NCI-H524 (cell line): ENCODE measurements around the gene NEB.
"Not testable (repeated sequence)": the region's sequence is repeated elsewhere in the genome, so short reads cannot be mapped to it uniquely, and the experiment has no call there.

Experiments used
- DNase-seq, 2 experiments: peaks; one replicate each; lab custom pipeline; 2025; lab: John Stamatoyannopoulos, UW

NEB gene

DNA sequence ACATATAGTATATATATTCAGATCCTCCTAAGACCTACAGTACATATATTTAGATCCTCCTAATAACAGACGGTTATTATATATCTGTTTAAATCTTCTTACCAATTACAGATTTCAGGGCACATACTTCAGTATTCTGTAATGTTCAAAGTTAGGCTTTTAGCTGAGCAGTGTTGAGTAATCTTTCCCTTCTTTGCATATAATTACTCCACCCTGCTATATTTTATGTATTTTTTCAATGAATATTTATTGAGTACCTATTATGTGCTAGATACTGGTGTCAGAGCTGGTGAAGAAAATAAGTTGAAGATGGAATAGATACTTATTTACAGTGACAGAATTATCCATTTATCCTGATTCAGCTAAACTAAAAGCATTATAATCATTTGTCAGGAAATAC, 84.9 kb downstream of the NEB start:
- no peak for DNase-seq

DNA sequence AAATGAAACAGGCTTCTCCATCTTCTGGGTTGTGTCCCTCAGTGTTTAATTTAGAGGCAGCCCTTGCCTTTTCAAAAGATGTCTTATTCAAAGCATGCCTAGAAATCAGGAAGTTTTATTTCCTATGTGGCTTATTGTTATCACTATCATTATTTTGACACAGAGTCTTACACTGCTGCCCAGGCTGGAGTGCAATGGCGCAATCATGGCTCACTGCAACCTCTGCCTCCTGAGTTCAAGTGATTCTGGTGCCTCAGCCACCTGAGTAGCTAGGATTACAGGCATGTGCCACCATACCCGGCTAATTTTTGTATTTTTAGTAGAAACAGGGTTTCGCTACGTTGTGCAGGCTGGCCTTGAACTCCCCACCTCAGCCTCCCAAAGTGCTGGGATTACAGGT, 87.8 kb downstream of the NEB start:
- not testable (repeated sequence) for DNase-seq

DNA sequence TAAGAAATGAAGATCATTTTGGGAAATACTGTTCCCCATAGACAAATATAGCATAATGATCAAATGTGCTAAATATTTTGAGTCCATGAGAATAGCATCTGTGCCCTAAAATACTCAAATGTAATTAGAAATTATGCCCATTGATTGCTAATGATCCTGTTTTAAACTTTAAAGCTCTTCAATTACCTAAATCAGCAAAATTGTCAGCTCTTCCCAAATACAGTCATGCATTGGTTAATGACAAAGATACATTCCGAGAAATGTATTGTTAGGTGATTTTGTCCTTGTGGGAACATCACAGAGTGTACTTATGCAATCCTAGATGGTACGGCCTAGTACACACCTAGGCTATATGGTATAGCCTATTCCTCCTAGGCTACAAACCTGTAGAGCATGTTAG, 89.7 kb downstream of the NEB start:
- DNase-seq = no peak

DNA sequence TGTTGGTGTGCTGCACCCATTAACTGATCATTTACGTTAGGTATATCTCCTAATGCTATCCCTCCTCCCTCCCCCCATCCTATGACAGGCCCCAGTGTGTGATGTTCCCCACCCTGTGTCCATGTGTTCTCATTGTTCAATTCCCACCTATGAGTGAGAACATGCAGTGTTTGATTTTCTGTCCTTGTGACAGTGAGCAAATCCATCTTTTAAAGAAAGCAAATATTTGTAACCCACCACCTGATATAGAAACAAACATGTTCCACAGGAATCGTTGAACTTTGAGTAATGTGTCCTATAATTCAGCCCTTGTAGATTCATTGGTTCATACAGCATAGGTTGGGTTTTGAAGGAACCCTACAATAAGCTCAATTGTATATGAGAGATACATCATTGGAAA, 92.4 kb downstream of the NEB start:
- not testable (repeated sequence) for DNase-seq

DNA sequence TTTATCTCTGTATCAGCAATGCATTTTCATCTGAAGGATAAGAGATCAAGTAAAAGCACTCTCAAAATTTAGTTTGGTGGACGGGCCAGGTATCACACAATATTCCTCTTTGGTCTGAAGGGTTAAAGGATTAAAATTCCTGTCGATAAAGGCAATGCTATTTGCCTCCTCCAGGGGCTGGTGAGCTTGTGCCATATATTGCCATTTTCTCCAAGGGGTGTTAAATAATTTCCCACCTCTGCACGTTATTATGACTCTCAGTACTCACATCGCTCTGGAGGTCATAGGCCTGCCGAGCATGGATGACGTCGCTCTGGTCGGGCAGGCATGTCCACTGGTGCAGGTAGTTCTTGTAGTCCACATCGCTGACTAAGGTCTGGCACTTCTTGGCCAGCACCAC, 94.2 kb downstream of the NEB start:
- no peak for DNase-seq

DNA sequence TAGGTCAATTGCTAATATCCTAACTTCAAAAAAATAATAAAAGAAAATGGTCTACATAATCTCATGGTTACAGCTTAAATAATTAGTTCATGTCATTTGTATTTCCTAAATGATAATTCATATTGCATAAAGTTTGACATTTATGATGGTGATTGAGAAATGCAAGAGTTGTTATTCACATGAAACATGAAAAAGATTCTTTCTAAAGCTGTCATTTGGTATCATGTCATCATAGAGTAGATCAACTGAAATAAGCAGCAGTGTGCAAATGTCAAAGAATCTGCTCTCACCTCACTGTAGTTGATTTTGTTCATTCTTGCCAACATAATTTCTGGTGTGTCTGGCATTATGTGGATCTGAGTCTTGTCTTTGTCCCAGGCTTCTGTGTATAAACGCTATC, 95.3 kb downstream of the NEB start:
- no peak for DNase-seq

DNA sequence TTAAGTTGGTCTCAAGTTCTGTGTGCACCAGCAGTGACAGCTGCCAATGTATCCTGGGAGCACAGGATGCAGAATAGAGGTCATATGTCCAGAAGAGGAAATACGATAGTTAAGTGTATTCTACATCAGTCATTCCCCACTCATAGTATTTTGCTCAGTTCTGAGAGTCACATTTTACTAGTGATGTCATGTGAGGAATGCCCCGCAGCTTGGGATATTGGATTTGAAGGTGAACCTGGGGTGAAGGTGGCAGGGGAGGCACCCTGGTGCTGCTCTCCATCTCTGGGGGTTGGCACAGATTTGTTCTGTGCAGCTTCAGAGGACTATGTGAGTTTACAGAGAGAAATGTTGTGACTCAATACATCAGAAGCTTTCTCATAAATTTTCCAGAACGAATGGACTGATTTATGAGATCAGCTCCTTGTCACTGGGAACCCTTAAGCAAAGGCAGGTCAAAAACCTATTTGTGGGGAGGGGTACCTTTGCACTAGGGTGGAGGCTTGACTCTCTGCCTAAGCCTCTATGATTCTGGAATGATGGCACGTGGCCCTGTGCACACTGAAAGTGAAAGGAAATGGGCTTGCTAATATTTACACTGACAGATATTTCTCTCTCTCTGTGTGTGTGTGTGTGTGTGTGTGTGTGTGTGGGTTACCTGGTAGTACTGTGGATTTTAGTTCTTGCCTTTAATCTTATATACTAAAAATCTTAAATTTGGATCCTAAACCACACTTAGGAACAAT, 95.9 kb downstream of the NEB start:
- DNase-seq = peak in 1 of 2 experiments; percentile 1

DNA sequence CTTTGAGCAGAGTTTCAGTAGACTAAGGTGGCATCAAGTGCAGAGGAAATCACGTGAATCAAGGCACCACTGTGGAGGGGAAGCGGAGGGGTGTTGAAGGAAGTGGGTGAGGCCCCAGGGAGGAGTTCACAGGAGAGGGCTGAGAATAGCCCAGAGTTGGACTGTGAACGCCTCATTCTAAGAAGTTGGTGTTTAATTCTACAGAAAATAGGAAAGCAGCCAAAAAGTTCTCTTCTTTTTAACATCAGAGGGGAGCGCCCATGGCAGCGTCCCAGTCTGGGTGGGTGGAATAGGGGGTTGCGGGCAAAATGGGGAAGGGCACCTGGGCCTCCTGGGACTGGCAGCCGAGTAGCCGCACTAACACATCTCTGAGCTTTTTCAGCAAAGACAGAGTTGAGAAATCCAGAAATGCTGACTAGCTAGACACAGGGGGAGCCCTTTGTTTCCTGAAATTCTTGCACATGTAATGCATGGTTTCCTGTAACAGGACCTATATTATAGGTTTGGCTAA, 97.0 kb downstream of the NEB start:
- no peak for DNase-seq

DNA sequence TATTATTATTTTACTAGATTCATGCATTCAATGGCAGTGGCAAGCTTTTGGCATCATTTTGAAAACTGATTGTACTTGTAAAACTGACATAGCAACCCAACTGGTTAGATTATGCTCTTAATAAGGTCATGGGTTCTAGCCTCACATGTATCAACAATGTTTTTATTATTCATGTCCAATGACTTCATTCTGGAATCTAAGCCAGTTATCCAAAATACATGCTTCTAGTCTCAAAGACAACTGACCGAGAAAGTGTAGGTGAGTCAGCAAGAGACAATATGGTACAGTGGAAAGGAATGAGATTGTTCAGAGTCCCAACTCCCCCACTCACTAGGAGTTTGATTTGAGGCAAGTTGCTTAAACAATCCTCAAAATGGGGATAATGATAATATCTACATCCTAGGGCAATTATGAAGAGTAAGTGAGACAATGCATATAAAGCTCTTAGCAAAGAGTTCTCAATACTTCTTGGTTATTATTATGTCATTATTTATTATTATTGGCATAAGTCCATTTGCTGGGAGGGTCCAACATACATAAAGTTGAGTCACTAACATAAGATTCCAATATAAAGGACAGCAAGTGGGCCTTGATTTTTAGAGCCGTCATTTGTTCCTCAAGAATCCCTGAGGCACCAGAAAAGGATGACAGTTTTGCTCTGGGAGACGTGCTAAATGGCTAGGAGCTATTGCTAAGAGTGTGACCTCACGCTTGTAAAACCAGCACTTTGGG, 99.4 kb downstream of the NEB start:
- no peak for DNase-seq

DNA sequence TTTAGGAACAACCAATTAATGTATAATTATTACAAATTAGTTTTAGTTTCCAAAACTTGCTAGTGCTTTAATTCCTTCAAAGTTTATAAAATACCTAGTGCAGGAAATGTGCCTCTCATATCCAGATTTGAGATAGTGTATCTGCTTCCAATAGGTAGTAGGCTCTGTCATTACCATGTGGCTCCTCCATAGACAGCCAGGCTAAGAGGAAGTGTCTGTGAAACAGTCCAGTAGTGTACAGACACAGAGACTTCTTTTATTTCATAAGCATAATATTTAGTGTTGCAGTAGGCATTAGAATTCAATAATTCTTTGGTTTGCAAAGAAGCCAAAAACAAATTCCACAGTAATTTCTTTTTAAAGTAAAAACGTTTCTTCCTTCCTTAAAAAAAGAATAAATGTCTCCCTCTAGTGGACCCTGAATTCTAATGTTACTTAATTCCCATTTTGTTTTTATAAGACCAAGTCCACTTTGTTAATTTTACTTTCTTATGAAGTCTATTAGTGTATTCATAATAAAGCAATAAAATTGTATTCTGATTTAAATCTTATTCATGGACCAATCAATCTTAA, 101.2 kb downstream of the NEB start:
- peak in 1 of 2 experiments; percentile 11 for DNase-seq

DNA sequence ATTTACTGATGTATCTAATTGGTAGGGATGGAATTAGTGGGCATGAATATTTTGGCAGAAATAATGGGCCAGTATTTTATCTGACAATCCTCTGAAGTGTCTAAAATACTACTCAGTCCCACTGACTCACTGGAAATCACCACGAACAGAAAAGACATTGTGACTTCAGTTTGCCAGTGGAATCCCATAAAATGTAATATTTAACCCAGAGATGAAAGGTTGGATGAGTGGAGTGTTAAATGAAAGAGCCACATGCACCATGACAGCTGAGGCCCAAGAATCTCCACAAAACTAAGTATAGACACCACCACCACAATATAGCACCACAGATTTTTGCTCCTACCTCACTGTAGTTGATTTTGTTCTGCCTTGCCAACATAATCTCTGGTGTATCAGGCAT, 103.9 kb downstream of the NEB start:
- DNase-seq = no peak

DNA sequence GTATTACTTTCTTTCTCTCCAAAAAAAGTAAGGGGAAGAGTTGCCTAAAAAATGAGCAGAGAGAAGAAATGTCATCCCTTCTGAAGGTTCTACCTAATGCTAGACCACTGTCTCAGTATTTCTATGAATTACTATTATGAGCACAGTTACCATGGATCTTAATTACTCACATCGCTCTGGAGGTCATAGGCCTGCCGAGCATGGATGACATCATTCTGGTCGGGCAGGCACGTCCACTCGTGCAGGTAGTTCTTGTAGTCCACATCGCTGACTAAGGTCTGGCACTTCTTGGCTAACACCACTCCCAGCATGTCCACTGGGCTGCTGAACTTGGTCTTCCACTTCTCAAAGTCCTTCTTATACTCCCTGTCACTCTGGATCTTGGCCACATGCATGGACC, 106.9 kb downstream of the NEB start:
- no peak for DNase-seq

DNA sequence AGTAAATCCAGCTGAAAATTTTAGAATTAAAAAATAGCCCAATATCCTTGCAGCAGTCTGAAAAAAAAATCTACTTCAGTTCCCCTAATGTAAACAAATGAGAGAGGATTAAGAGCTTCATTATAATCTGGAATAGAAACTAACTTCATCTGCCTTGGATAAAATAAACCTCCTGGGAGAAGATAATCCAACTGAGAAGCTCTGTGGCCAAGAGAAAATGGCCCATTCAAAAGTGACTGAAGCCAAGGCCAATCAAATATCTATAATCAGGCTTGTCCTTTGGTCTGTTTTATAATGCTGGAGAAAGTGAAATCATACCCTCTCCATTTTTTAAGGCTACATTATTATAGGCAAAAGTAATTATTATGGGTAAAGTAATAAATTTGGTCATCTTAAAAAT, 110.0 kb downstream of the NEB start:
- DNase-seq = peak in 1 of 2 experiments; percentile 5

DNA sequence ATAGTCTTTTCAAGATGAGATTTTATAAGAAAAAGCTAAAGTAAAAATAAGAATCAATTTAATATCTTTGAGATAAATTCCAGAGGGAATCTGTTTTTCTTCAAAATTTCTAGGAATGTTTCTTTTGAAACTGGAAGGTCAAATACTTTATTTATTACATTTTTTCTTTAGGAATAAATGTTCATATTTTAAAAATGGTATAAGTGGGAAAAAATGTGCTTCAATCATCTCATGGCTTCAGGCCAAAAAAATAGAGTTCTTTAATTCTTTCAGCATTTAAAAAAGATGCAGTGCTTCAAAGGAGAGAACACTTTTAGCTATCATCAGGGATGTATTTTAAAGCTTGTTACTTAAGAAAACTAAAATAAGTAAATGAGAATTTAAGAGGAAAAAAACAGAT, 110.6 kb downstream of the NEB start:
- DNase-seq = no peak

DNA sequence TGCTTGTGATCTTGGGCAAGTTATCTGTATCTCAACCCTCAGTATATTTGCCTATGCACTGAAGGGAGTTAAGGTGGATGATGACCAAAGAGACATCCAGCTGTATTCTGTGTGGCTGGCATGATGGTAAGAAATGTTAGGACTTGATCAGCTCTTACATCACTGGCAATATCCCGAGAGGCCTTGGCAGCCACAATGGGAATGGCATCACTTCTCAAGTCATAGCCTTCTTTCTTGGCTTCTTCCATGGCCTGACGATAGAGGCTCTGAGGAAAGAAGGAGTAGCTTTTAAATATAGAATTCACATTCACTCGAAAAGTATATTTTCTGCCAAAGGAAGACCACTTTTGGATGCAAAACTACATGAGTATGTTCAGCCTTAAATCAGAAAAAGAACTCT, 113.5 kb downstream of the NEB start:
- no peak for DNase-seq

DNA sequence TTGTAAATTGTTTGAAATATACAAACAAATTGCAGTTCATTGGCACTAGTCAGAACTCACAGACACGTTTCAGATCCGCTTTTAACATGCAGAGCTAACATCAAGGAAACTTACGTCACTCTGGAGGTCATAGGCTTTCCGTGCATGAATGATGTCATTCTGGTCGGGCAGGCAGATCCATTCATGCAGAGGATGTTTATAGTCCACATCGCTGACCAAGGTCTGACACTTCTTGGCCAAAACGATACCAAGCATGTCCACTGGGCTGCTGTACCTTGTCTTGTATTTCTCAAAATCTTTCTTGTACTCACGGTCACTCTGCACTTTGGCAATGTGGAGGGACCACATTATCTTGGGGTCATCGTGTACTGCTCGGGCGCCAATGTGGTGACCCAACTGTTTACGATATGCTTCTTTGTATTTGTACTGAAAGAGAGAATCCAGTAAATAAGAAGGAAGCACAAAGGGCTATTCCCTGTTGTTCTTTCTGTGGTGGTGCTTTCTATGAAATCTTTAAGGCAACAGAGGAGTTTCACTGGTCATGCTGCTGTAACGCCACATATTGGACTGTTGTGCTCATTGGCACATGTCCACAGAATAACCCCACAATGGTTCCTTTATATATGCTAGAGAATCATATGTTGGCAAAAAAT, 114.8 kb downstream of the NEB start:
- no peak for DNase-seq

DNA sequence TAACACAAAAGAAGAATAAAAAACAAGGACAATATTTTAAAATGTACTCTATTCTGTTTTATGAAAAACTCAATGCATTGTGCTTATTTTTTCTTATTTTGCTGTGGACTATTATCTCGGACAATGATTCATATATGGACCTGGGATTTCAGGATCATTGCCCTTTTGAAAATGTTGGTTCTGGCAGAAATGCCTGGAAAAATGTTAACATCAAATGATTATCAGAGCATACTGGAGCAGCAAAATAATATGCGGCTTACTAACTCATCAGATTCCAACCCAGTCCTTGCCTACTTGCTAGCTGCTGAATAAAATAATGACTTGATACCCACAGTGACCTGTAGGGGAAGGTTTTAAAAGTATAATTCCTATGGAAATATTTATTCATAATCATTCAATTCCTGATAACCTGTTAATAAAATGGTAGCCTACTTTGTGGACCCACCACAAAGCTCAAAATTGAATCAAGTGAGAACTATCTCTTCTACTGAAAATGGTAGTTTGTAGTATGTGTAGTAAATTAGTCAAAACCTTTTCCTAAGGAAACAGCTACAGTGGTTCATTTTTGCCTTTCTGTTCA, 117.4 kb downstream of the NEB start:
- no peak for DNase-seq

DNA sequence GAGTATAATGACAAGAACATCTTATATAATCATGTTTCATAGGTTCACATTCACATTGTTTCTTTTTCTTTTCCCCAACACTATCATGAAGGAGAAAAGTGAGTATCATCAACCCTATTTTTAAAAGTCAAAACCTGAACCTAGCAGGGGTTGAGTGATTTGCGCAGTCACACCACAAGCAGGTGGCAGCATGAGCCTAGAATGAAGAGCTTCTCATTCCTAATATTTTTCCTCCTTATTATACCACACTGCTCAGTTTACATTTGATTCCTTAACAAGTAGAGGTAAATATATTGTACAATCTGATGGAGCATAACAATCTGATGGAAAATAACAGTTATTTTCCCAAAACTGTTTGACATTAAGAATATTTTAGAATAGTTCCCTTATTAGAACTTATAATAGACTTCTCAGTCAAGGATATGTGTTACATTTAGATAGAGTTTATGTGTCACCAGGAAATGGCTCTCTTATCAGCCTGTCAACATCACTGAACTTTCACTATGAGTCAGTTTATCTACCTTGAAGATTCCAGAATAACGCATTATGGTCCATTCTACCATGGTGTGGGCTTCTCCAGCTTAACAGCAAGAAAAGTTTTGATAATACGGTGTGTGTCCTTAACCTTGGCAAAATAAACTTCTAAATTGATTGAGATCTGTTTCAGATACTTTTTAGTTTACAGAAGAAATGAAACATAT, 119.5 kb downstream of the NEB start:
- DNase-seq = no peak

DNA sequence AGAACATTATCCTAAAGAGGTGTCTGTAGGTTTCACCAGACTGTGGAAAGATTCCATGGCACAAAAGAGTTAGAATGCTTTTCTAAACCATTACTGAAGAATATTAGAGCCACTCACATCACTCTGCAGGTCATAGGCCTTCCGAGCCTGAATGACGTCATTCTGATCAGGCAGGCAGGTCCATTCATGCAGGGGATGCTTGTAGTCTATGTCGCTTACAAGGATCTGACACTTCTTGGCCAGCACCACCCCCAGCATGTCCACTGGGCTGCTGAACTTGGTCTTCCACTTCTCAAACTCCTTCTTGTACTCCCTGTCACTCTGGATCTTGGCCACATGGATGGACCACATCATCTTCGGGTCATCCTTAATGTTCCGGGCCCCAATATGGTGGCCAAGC, 120.1 kb downstream of the NEB start:
- no peak for DNase-seq

DNA sequence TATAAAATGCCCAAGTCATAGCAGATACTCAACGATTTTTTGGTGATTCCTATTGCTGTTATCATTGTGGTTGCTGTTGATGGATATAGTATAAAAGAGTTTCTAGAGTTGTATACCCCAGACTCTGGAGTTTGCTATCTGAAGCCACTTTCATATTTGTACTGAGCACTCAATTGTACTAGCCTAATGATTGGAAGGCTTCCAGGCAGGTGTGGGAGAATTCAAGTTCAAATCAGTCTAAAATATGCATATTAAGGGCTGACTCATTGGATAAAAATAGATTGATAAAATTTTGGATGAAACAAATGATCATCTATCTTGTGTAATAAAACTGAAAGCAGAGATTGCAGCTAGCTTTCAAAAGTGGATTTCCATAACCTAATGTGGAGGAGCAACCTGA, 122.9 kb downstream of the NEB start:
- no peak for DNase-seq

DNA sequence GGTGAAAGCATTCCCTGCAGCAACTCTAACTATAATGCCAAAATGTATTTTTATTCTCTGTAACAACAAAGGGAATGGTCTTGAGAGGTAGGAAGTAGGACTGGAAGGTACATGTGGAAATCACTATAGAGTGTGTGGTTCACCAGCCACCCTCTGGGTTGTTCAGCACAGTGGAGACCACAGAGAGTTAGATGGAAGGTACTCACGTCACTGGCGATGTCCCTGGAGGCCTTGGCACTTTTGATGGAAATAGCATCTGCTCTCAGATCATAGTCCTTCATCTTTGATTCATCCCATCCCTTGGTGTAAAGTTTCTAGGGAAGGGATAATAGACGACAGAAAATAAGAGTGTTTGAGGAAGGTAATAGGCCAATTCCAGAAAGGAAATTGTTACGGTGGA, 124.0 kb downstream of the NEB start:
- no peak for DNase-seq

DNA sequence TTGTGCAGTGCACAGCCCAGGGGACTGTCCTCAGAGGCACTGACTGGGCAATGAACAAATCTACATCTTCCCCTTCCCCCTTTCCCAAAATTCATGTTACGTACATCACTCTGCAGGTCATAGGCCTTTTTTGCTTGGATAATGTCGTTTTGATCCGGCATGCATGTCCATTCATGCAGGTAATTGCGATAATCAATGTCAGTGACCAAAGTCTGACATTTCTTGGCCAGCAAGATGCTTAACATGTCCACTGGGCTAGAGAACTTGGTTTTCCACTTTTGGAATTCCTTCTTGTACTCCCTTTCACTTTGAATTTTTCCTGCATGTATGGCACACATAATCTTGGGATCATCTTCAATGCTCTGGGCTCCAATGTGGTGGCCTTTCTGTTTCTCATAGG, 124.6 kb downstream of the NEB start:
- DNase-seq = no peak
